T-helper 2 cell treated with Interferon-gamma antibody and Interleukin-4, amounts not matched to agents 100 ng/mL and 5 ng/mL, for 36 hours (primary cell): ENCODE data around the gene CTDSP2. TPM values are rescaled to one million over a fixed set of nuclear protein-coding genes. Genes with fewer than 3 reads are reported as not detected.
"Not testable (repeated sequence)": the region's sequence is repeated elsewhere in the genome, so short reads cannot be mapped to it uniquely, and the experiment has no call there.

Experiments used
- intact Hi-C: fragments of 100-400 bp; cut with micrococcal nuclease; formaldehyde crosslinking; loops from one replicate; pipeline ENCODE4 v1.15.1; 2023
- total RNA-seq: library from RNA; stranded (reverse); gene quantifications from 2 replicates; pipeline ENCODE4 v1.2.3, GENCODE V29; 2022

Gene CTDSP2
- total RNA-seq, 1 donor from 2014 or later: 111 TPM

GRCh38 chr12:57836442-57837375, 9.8 kb downstream of the CTDSP2 start:
- intact Hi-C loops: loop anchor here (1.0 kb wide), 1 partner anchor 11 kb away; no protein-coding TSS in a partner anchor

- intact Hi-C loops: loop anchor here (1.0 kb wide), 1 partner anchor 12 kb away; no protein-coding TSS in a partner anchor
These were observed 10.9 kb downstream of the CTDSP2 start for GRCh38 chr12:57835366-57836288.

- intact Hi-C loops: loop anchor here (5.0 kb wide), 1 partner anchor 77 kb away; the partner anchor contains the start of gene MARCHF9
These were observed 12.2 kb downstream of the CTDSP2 start for GRCh38 chr12:57834086-57834876.

- intact Hi-C loops: loop anchor here (5.0 kb wide), 1 partner anchor 76 kb away; the partner anchor contains the start of gene MARCHF9
These were observed 12.9 kb downstream of the CTDSP2 start for GRCh38 chr12:57833672-57834071.

- intact Hi-C loops: loop anchor here (5.0 kb wide), 1 partner anchor 76 kb away; the partner anchor contains the start of gene MARCHF9
These were observed 13.6 kb downstream of the CTDSP2 start for GRCh38 chr12:57832966-57833365.

- intact Hi-C loops: loop anchor here (5.0 kb wide), 1 partner anchor 73 kb away; the partner anchor contains the start of gene MARCHF9
These were observed 16.1 kb downstream of the CTDSP2 start for GRCh38 chr12:57830393-57830792.

- intact Hi-C loops: no loop called here
These were observed 17.3 kb downstream of the CTDSP2 start for GRCh38 chr12:57829025-57829777.

GRCh38 chr12:57826966-57827365, 19.6 kb downstream of the CTDSP2 start:
- intact Hi-C loops: no loop called here

- intact Hi-C loops: no loop called here
These were observed 20.1 kb downstream of the CTDSP2 start for GRCh38 chr12:57826400-57826799.

GRCh38 chr12:57825451-57825850, 21.1 kb downstream of the CTDSP2 start:
- intact Hi-C loops: no loop called here

GRCh38 chr12:57823908-57824640, 22.5 kb downstream of the CTDSP2 start:
- intact Hi-C loops: no loop called here

- intact Hi-C loops: no loop called here
These were observed 23.2 kb downstream of the CTDSP2 start for GRCh38 chr12:57823131-57823907.

- intact Hi-C loops: no loop called here
These were observed 24.0 kb downstream of the CTDSP2 start for GRCh38 chr12:57822392-57823130.

- intact Hi-C loops: no loop called here
These were observed 24.9 kb downstream of the CTDSP2 start for GRCh38 chr12:57821474-57822214.

GRCh38 chr12:57821015-57821414, 25.5 kb downstream of the CTDSP2 start:
- intact Hi-C loops: not testable (repeated sequence)

GRCh38 chr12:57820119-57820518, 26.4 kb downstream of the CTDSP2 start:
- intact Hi-C loops: not testable (repeated sequence)

- intact Hi-C loops: not testable (repeated sequence)
These were observed 28.6 kb downstream of the CTDSP2 start for GRCh38 chr12:57817990-57818331.
